GM21576 (cell line): Measurements from ENCODE around the gene SPARC.
A peak's percentile ranks its signal among the peaks of the same experiment; 100 is the strongest.
"Not testable (repeated sequence)": the region's sequence is repeated elsewhere in the genome, so short reads cannot be mapped to it uniquely, and the experiment has no call there.

ENCODE experiments used
- ATAC-seq: cut with Tn5 transposase; IDR thresholded peaks from one replicate; pipeline ENCODE4 v1.9.1; 2021; ENCODE audit warnings: mild to moderate bottlenecking, moderate library complexity; ENCODE audit not compliant: unreplicated experiment

The SPARC gene

GRCh38 chr5:151700820-151701219 lies 14.1 kb upstream of the SPARC start:
- peak; percentile 41 for ATAC-seq

DNA sequence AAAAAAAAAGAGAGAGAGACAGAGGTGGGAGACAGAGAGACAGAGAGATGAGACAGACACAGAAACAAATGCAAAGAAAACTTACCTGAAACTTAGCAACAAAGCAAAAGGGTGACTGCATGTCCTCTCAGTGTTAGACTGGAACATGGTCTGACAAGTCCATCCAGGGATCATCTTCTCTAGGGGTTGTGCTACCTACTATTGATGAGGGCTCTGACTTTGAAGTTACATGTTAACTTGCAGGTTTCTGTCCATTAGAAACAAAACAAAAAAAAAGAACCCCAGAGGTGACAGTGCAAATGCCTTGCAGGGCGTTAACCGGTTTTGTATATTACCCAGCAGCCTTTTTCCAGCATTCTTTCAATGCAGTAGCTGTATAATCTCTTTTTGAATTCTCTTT lies 13.6 kb upstream of the SPARC start:
- ATAC-seq: no peak

DNA sequence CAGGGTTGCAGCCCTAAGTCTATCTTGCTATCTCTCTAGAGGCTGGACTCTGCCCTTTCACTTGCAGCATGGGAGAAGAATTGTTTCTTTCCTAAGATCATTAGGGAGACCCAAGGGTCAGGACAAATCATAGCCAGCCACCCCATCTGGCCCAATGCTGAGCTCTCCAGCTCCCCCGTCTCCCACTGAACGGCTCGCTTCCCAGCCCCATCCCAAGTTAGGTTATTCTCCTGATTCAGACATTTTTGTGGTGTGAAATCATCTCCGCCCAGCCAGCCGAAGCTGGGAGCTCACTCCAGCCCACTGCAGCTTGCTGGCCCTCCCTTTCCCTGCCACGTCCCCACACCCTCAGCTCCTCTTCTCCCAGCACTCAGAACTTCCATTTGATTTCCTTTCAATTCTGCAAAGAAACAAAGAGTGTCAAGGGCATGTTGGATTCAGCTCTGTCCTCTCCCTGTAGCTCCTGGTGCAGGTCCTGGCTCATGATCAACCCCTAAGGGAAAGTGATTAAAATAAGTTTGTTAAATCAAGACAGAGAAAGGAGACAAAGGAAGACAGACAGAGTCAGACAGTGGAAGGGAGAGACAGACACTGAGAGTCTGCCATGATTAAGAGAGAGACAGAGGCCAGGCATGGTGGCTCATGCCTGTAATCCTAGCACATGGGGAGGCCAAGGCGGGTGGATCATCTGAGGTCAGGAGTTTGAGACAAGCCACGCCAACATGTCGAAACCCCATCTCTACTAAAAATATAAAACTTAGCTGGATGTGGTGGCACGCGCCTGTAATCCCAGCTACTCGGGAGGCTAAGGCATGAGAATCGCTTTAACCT lies 12.6 kb upstream of the SPARC start:
- no peak for ATAC-seq

DNA sequence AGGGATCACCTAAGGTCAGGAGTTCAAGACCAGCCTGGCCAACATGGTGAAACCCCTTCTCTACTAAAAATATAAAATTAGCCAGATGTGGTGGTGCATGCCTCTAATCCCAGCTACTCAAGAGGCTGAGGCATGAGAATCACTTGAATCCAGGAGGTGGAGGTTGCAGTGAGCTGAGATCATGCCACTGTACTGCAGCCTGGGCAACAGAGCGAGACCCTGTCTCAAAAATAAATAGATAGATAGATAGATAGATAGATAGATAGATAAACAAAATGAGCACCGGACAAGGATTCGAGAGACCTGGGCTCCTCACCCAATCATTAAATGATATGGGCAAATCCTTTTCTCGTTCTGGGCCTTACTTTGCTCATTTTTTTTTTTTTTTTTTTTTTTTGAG lies 11.4 kb upstream of the SPARC start:
- not testable (repeated sequence) for ATAC-seq

- no peak for ATAC-seq
Observed at GRCh38 chr5:151697452-151697851, 10.7 kb upstream of the SPARC start.

DNA sequence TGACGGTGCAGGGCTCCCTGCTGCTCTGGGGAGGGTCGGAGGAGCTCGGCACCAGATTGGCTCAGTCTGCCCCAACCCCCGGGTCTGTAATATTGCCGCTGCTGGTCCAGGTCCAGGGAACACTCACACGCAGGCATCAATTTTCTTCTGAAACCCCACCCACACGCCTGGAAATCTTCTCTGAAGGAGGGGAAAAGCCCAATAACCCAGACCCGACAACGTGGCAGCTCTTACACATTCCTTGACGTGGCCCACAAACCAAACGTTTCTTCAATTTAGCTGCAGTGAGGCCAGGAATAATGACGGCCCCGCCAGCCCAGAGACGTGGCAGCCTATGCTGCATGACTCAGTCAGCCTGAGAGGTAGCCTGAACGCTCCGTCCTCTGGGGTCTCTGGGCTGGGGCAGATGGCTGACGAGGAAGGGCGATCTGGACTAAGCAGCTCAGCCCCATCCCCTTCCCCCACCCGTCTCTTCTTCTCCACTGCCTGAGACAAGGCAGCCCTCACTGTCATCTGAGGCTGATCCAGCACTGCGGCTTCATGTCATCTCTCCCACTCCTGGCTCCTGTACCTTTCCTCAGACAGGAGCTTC lies 9.9 kb upstream of the SPARC start:
- ATAC-seq: no peak

GRCh38 chr5:151695464-151695863 lies 8.7 kb upstream of the SPARC start:
- no peak for ATAC-seq

DNA sequence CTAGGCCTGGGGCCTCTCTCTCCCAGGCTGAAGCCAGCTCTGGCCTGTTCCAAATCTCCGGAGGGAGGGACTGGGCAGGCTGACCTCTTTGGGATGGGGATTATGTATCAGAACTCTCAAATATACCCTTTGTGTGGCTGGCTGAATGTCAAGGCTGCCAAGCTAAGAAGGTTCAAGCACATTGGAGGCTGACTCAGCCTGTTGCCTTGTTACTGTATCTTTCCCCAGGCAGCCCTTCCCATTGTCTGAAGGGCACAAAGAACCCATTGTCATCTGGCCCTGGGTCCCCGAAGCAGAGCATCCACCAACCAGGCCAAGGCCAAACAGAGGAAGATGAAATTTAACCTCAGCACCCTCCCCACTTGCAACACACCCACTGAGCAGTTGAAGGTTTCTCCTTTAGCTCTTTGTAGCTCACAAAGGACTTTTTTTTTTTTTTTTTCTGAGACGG lies 7.3 kb upstream of the SPARC start:
- ATAC-seq: no peak

DNA sequence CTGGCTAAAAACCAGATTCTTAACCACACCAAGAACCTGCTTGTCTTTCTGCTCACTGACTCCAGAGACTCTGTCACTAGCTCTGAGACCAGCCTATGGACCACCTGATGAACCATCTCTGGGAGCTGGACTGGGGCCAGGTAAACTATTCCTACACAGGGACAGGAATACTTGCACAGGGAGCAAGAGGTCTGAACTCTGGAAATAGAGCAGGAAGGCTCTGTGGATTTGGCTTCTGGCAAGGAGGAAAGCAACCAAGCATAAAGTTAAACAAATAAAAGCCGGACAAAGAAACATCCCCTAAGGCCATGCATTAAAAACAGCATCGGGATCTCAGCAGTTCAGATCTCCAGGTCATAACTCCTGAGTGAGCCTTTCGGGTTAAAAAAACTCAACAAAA lies 5.6 kb upstream of the SPARC start:
- ATAC-seq: no peak

DNA sequence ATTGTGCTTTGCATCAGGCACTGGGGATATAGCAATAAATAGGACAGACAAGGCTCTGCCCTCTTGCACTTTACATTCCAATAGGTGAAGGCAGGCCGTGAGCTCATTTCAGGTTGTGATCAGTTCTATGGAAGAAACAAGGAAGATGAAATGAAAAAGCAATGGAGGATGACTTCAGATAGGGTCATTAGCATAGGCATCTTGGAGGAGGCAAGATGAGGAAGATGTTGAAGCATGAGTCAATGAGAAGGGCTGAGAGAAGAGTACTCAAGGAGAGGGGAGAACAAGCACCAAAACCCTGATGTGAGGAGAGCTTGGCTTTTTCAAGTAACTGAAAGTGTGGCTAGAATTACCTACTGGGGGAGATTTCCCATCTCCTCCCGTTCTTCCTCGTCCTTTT lies 5.0 kb upstream of the SPARC start:
- ATAC-seq: no peak

DNA sequence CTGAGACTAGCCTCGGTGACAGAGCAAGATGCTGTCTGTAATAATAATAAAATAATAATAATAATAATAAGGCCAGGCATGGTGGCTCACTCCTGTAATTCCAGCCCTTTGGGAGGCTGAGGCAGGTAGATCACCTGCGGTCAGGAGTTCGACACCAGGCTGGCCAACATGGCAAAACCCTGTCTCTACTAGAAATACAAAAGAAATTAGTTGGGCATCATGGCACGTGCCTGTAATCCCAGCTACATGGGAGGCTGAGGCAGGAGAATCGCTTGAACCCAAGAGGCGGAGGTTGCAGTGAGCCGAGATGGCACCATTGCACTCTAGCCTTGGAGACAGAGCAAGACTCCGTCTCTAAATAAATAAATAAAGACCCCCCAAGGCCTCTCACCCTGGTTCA lies 2.9 kb upstream of the SPARC start:
- ATAC-seq: not testable (repeated sequence)

DNA sequence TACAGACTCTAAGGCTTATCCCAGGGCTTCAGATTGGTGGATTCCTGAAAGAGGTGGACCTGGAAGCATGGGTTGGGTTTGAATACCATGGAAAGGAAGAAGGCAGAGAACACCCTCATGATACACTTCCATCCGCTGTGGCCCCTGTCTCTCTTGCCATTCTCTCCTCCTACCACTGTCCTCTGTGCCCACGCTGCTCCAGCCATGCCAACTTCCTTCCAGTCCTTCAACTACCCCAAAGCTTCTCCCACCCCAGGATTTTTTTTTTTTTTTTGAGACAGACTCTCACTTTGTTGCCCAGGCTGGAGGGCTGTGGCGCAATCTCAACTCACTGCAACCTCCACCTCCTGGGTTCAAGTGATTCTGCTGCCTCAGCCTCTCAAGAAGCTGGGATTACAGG lies 1.7 kb upstream of the SPARC start:
- no peak for ATAC-seq

DNA sequence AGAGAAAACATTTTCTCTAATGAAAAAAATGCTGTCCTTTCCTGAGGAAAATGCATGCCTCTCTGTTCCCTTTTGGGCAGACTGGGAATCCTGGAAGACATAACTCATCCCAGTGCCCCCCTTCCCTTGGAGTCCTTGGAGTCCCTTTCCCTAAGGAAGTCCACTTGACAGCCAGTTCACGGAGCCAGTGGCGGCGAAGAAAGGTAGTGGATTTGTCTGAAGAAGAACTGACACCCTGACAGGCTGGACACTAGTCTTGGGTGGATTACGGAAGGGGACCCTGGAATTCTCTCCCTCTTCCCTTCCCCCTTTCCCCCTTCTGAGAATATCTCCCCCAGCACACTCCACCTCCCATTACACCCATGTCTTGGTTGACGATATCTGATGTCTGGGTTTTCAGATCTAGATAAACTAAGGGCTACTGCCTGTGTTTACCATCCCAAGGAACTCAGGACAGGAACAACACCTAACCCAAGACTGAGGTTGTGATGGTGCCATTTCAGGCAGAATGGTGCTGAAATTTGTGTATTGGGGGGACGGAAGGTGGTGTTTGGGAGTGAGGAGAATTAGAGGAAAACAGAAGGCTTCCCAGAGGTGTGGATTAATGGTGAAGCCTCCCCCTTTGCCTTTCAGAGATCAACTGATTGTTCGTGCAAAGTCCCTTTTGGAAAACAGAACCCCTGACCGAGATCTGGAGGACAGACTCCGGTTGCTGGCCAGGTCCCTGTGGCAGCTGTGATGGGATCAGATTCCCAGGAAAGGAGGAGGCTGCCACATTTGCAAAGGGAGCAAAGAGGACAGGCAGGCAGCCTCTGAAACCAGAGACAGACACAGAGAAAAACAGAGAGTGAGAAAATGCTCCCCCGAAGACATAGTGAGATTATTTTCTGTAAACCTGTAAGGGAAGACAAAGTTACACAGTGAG lies 704 bp downstream of the SPARC start:
- ATAC-seq: no peak

- no peak for ATAC-seq
Observed at GRCh38 chr5:151684690-151685361, 1.9 kb downstream of the SPARC start.

DNA sequence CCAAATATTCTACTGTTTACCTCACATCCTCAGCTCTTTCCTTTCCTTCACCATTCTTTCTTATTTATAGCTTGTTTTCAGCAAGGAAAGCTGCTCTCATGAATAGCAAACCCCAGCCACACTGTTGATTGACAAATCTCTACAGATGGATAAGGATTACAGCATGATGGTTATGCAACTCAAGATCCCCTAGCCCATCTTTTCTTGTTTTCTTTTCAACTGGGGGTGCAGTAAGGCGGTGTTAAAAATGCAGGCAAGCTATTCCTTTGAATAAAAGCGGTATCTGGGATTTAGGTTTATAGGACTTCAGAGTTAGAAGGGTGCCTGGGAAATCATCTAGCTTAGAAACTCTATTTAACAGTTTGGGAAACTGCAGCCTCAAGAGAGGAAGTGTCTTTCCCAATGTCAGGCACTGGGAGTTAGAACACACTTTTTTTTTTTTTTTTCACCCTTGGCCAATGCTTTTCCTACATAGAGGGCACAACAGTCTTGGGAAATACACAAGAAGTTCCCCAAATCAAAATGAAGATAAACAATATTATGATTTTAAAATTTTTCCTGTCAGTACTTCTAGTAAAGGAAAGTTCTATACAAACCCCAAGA lies 2.6 kb downstream of the SPARC start:
- ATAC-seq: no peak

DNA sequence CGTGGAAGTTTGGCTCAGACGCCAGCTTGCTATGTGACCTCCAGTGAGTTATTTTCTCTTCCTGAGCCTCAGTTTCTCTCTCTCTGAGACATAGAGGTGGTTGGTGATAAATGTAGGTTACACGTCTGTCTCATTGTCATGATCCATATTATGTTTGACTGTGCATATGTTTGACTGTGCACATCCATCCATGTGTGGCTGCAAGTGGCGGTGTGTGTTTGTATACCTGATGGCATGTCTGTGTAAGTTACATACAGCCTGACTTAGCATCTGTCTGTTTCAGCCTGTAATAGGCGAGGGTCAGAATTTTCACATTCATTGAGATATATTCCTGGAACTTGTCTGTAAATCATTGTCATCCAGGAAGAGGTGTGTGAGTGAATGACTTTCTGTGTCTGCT lies 3.3 kb downstream of the SPARC start:
- no peak for ATAC-seq

DNA sequence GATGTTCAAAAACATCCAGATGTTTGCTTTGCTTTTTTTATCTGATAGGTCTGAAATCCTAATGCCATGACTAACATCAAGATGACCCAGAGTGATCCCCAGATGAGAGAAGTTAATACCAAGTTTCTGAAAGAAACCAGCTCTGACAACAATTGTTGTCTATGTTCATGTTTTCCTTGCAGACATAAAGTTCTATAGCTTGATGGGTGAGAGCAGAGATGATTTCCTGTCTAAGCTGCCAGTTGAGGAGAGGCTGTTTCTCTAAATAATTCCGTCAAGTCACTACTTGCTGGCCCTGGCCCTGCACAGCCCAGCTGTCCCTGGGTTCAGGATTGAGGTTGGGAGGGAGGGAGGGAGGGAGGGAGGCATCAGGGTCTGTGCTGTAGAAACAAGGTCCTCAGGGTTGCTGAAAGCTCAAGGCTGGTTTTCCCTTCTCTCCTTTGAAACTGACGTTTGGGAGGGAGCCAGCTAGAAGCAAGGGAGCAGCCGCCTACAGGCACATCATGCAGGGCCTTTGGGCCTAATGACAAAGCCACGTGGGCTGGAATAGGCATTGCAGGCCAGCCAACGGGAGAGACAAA lies 3.9 kb downstream of the SPARC start:
- ATAC-seq: no peak

DNA sequence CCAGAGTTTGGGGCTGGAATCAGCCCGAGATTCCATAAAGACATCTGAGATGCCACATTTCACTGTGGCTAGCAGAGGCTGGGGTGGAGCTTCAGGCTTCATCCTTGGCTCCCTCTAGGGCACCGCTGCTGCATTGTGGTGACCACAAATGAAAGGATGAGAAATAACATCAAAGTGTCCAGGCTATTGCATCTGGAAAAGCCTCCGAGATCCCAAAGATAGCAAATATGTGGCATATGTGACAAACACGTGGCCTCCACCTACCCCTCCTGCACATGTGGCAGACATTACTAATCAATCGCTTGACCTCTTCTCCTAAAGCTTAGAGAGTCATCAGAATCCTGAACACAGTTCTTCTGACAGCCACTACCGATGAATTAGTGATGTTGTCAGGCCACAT lies 4.5 kb downstream of the SPARC start:
- ATAC-seq: no peak

- ATAC-seq: no peak
Observed at GRCh38 chr5:151680944-151681427, 5.7 kb downstream of the SPARC start.

DNA sequence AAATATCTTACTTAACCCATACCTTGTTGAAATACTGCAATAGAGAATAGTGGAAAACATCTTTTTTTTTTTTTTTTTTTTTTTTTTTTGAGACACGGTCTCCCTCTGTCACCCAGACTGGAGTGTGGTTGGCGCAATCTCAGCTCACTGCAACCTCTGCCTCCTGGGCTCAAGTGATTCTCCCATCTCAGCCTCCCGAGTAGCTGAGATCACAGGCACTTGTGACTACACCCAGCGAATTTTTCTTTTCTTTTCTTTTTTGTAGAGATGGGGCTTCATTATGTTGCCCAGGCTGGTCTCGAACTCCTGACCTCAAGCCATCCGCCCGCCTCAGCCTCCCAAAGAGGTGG lies 6.6 kb downstream of the SPARC start:
- ATAC-seq: not testable (repeated sequence)
